Esophagus (tissue), 2 donors: ENCODE measurements around the gene CDX2. TPM values are rescaled to one million over a fixed set of nuclear protein-coding genes. Genes with fewer than 3 reads are reported as not detected.

Experiments
- H3K27ac ChIP-seq, 2 donors: one replicate each; pipeline ENCODE4 v1.5.1; 2013; ENCODE audit warnings: low read depth in 2 of 2, mild to moderate bottlenecking in 2 of 2, inconsistent platforms in 1 of 2, low read length in 1 of 2, moderate library complexity in 1 of 2
- H3K27me3 ChIP-seq, 2 donors: one replicate each; pipeline ENCODE4 v1.6.1; 2013; ENCODE audit warnings: low read length in 2 of 2, control low read depth in 1 of 2, mild to moderate bottlenecking in 1 of 2; ENCODE audit not compliant: insufficient read depth in 2 of 2, control insufficient read depth in 1 of 2
- H3K36me3 ChIP-seq, 2 donors: one replicate each; pipeline ENCODE4 v1.6.1; 2013; ENCODE audit warnings: low read length in 1 of 2; ENCODE audit not compliant: control insufficient read depth in 2 of 2, insufficient read depth in 2 of 2
- H3K4me1 ChIP-seq, 2 donors: one replicate each; pipeline ENCODE4 v1.6.1; 2013; ENCODE audit warnings: low read length in 1 of 2; ENCODE audit not compliant: control insufficient read depth in 2 of 2, insufficient read depth in 2 of 2
- H3K4me3 ChIP-seq, 2 donors: one replicate each; pipeline ENCODE4 v1.5.1; 2013; ENCODE audit warnings: low read length in 2 of 2, mild to moderate bottlenecking in 2 of 2, low read depth in 1 of 2, moderate library complexity in 1 of 2
- H3K9me3 ChIP-seq, 2 donors: one replicate each; pipeline ENCODE4 v1.6.1; 2013; ENCODE audit warnings: mild to moderate bottlenecking in 2 of 2, low read depth in 1 of 2, low read length in 1 of 2, moderate library complexity in 1 of 2; ENCODE audit not compliant: control insufficient read depth in 2 of 2, insufficient read depth in 1 of 2
- whole genome bisulfite sequencing, 2 donors: extraction: QIAGEN DNeasy Blood & Tissue Kit; methylation state at CpG; one replicate each; pipeline ENCODE4 v1.1.7; 2013; 5-methylcytosine and 5-hydroxymethylcytosine counted together
- polyA plus RNA-seq, 2 donors: library from polyadenylated mRNA; stranded (reverse); fragments of 200-250 nt; gene quantifications; one replicate each; pipeline ENCODE4 v1.2.3, GENCODE V29; 2013
- donor health status: healthy with polysubstance abuse.
- donor health status: Bipolar disorder and iron deficiency.

CDX2 gene
- polyA plus RNA-seq, 2 donors, result 0.01 to 0.06 TPM

GRCh38 chr13:28001049-28001448, 31.9 kb upstream of the CDX2 start:
- H3K4me3 ChIP-seq, result no peak overlapping the region
- 56 to 68% methylated on average over 11 of the region's 11 CpGs for WGBS, 2 donors
- H3K27ac ChIP-seq, result no peak overlapping the region
- no peaks in the 10 kb centered on the region for H3K4me1 ChIP-seq
- H3K9me3 ChIP-seq, result peaks cover 0 to 2% of the 10 kb centered on the region in 2 donors
- no peaks in the 10 kb centered on the region for H3K36me3 ChIP-seq
- no peaks in the 10 kb centered on the region for H3K27me3 ChIP-seq

DNA sequence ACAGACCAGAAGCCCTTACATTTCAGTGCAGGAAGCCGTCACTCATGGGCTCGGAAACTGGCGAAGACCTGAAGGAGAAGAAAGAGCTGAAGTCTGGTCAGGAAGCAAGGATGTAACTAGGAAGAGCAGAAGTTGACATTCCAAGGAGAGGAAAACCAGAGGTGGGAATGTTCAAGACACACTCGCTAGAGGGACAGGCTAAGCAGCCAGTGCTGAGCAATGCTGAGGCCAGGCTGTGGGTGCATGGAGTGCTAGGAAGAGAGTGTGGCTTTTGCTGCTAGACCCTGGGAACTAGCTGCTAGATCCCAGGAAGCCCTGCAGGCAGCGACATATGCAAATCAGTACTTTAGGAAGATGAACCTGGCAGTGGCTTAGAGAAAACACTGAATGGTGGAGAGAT, 31.5 kb upstream of the CDX2 start:
- Histone ChIP-seq H3K36me3 (no peaks in the 10 kb centered on the region), H3K9me3 (peaks cover 0 to 2% of the 10 kb centered on the region in 2 donors), H3K27ac (no peak overlapping the region), H3K4me3 (no peak overlapping the region), H3K27me3 (no peaks in the 10 kb centered on the region), H3K4me1 (no peaks in the 10 kb centered on the region)
- 43 to 44% methylated on average over 5 of the region's 5 CpGs for WGBS, 2 donors

- H3K27ac ChIP-seq, result no peak overlapping the region
- no peaks in the 10 kb centered on the region for H3K4me1 ChIP-seq
- peaks cover 0 to 2% of the 10 kb centered on the region in 2 donors for H3K9me3 ChIP-seq
- H3K36me3 ChIP-seq, result no peaks in the 10 kb centered on the region
- H3K4me3 ChIP-seq, result no peak overlapping the region
- WGBS, 2 donors, result 55 to 65% methylated on average over 7 of the region's 7 CpGs
- H3K27me3 ChIP-seq, result no peaks in the 10 kb centered on the region
Observed at GRCh38 chr13:27997904-27998522, 28.9 kb upstream of the CDX2 start.

GRCh38 chr13:27991881-27992280, 22.8 kb upstream of the CDX2 start:
- H3K27me3 ChIP-seq, result peaks cover 0 to under 1% of the 10 kb centered on the region in 2 donors
- WGBS, 2 donors, result 40 to 59% methylated on average over 6 of the region's 6 CpGs

GRCh38 chr13:27988520-27988919, 19.4 kb upstream of the CDX2 start, which contains the start of gene URAD:
Gene URAD, minus strand, starts transcription at chr13:27988693. Its CDS starts 56 bp downstream, at chr13:27988637.
- WGBS, 2 donors, result 65 to 74% methylated on average over 11 of the region's 11 CpGs
- H3K27me3 ChIP-seq, result peaks cover 0 to 5% of the 10 kb centered on the region in 2 donors
- H3K4me1 ChIP-seq, result no peaks in the 10 kb centered on the region
- H3K4me3 ChIP-seq, result no peak within 1 kb of the TSS
- H3K27ac ChIP-seq, result no peak within 1 kb of the TSS
- H3K36me3 ChIP-seq, result no peaks in the 10 kb centered on the region
- H3K9me3 ChIP-seq, result no peaks in the 10 kb centered on the region

More at GRCh38 chr13:27991881-27992280, 22.8 kb upstream of the CDX2 start:
- H3K9me3 ChIP-seq, result no peaks in the 10 kb centered on the region
- H3K4me1 ChIP-seq, result no peaks in the 10 kb centered on the region
- H3K27ac ChIP-seq, result no peak overlapping the region
- no peak overlapping the region for H3K4me3 ChIP-seq
- H3K36me3 ChIP-seq, result no peaks in the 10 kb centered on the region

GRCh38 chr13:27985600-27985999, 16.5 kb upstream of the CDX2 start:
- no peak overlapping the region for H3K4me3 ChIP-seq
- 91 to 92% methylated on average over 1 of the region's 1 CpG for WGBS, 2 donors
- H3K4me1 ChIP-seq, result no peaks in the 10 kb centered on the region
- H3K27me3 ChIP-seq, result peaks cover 8 to 10% of the 10 kb centered on the region in 2 donors
- H3K27ac ChIP-seq, result no peak overlapping the region
- H3K9me3 ChIP-seq, result no peaks in the 10 kb centered on the region
- no peaks in the 10 kb centered on the region for H3K36me3 ChIP-seq

DNA sequence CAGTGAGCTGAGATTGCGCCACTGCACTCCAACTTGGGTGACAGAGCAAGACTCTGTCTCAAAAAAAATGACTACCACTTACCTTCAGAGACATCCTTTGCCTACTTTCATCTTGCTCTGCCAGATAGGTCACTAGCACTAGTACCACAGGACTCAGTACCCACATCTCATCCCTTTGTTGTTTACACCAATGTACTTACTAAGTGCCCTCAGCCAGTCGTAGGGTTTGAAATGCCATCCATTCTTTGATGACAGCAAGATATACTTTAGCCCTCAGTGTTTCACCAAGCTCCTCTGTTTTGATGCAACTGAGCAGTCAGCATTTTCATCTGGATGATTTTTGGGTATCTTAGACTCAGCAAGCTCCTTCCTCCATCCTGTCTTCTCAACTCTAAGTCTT, 13.2 kb upstream of the CDX2 start:
- H3K4me3 ChIP-seq, result no peak overlapping the region
- no peaks in the 10 kb centered on the region for H3K36me3 ChIP-seq
- H3K27ac ChIP-seq, result no peak overlapping the region
- H3K27me3 ChIP-seq, result peaks cover 10 to 19% of the 10 kb centered on the region in 2 donors
- no peaks in the 10 kb centered on the region for H3K9me3 ChIP-seq
- WGBS, 2 donors, result 53 to 69% methylated on average over 2 of the region's 2 CpGs
- H3K4me1 ChIP-seq, result peaks cover 0 to 3% of the 10 kb centered on the region in 2 donors

GRCh38 chr13:27981006-27981708, 12.0 kb upstream of the CDX2 start:
- Histone ChIP-seq H3K27ac (no peak overlapping the region), H3K27me3 (peaks cover 15 to 26% of the 10 kb centered on the region in 2 donors), H3K4me3 (no peak overlapping the region), H3K36me3 (no peaks in the 10 kb centered on the region), H3K9me3 (no peaks in the 10 kb centered on the region), H3K4me1 (peaks cover 0 to 3% of the 10 kb centered on the region in 2 donors)
- 14 to 27% methylated on average over 11 of the region's 11 CpGs for WGBS, 2 donors

- H3K9me3 ChIP-seq, result no peaks in the 10 kb centered on the region
- H3K36me3 ChIP-seq, result no peaks in the 10 kb centered on the region
- H3K4me3 ChIP-seq, result no peak overlapping the region
- peaks cover 22 to 31% of the 10 kb centered on the region in 2 donors for H3K27me3 ChIP-seq
- H3K27ac ChIP-seq, result no peak overlapping the region
- 4 to 6% methylated on average over 43 to 54 of the region's 54 CpGs for WGBS, 2 donors
- peaks cover 3 to 4% of the 10 kb centered on the region in 2 donors for H3K4me1 ChIP-seq
Observed at GRCh38 chr13:27980280-27980998, 11.3 kb upstream of the CDX2 start.
